Measurements from ENCODE around the gene HERC2. TPM values are rescaled to one million over a fixed set of nuclear protein-coding genes. Genes with fewer than 3 reads are reported as not detected.

HERC2 gene
- total and polyA plus RNA-seq, 9 of the 15 experiments (the other 6 are each of a cell fraction or from before 2014, with no cell fraction given): 10.6 to 84.0 (median 42.6) TPM

DNA sequence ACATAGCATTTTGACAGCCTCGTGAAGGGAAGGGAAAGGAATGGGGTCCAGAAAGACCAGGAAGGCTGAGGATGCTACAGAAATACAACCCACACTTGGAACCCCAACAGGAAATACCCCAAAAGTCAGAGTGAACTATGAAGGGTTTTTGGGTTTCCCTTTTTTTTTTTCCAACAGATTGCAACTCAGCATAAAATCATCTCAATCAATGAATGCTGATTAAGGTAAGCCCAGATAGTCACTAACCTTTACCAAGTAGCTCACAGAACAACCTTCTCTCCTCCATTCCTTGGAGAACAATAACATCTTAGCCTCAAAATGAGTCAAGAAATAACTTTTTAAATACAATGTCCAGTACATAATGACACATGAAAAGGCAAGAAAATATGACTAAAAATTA is 129.2 kb downstream of the HERC2 start:
- Histone ChIP-seq H4K20me1 (replicated peaks; ENCODE audit: control insufficient read depth, insufficient read depth, low read length) (no peaks in the 10 kb centered on the region), H2AFZ (ENCODE audit: low read depth, low read length) (no peak overlapping the region), H3K9me1 (ENCODE audit: control insufficient read depth, insufficient read depth, low read length) (no peaks in the 10 kb centered on the region), H3K27me3 (ENCODE audit: control insufficient read depth in 2 of 2, insufficient read depth in 2 of 2, low read length in 2 of 2) (no peaks in the 10 kb centered on the region), H3K79me2 (ENCODE audit: control insufficient read depth, insufficient read depth, low read length) (no peaks in the 10 kb centered on the region), H3K9me3 (replicated peaks; ENCODE audit: control insufficient read depth, insufficient read depth, low read depth, low read length) (no peaks in the 10 kb centered on the region), H3K4me1 (replicated peaks in 1 of 2; ENCODE audit: control insufficient read depth in 2 of 2, insufficient read depth in 2 of 2, low read length in 2 of 2) (no peaks in the 10 kb centered on the region), H3K4me3 (no peak overlapping the region), H3K4me2 (ENCODE audit: insufficient read depth, low read length) (no peak overlapping the region), H3K36me3 (ENCODE audit: control insufficient read depth, insufficient read depth, low read length) (peaks cover 56% of the 10 kb centered on the region), H3K9ac (ENCODE audit: insufficient read depth in 1 of 2, low read depth in 2 of 2, low read length in 2 of 2) (no peak overlapping the region), H3K27ac (ENCODE audit: extremely low read depth, low read depth, low read length) (no peak overlapping the region)
- intact Hi-C loops (cut with micrococcal nuclease): no loop called here
- ChIA-PET CTCF (ENCODE audit: low intra/inter-chr PET ratio) (no interaction called here), POLR2A (no interaction called here)
- BruUV-seq (replicated peaks): no TSS peak
- in situ Hi-C loops (cut with MboI): no loop called here
- ATAC-seq (no peak), DNase-seq (ENCODE audit: extremely low read depth in 1 of 4, low spot score in 3 of 4) (no peak), FAIRE-seq (no peak)
- WGBS (ENCODE audit: insufficient coverage, low coverage, missing lambda C conversion rate): 90% methylated on average over 1 of the region's 1 CpG
- TF ChIP-seq ZNF316 (IDR thresholded peaks at IDR 0.05) (peak; percentile 57), MAFG (tag; conservative IDR thresholded peaks at IDR 0.05) (0 out of 2 replicates have a peak, but pooled peaks have one; percentile 21), C11orf30 (IDR thresholded peaks at IDR 0.05; ENCODE audit: low read depth) (peak; percentile 20; the same call in 1 of the 2 replicates)
- TF ChIP-seq, protein P1, sequence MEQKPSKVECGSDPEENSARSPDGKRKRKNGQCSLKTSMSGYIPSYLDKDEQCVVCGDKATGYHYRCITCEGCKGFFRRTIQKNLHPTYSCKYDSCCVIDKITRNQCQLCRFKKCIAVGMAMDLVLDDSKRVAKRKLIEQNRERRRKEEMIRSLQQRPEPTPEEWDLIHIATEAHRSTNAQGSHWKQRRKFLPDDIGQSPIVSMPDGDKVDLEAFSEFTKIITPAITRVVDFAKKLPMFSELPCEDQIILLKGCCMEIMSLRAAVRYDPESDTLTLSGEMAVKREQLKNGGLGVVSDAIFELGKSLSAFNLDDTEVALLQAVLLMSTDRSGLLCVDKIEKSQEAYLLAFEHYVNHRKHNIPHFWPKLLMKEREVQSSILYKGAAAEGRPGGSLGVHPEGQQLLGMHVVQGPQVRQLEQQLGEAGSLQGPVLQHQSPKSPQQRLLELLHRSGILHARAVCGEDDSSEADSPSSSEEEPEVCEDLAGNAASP (IDR thresholded peaks at IDR 0.05): no peak

DNA sequence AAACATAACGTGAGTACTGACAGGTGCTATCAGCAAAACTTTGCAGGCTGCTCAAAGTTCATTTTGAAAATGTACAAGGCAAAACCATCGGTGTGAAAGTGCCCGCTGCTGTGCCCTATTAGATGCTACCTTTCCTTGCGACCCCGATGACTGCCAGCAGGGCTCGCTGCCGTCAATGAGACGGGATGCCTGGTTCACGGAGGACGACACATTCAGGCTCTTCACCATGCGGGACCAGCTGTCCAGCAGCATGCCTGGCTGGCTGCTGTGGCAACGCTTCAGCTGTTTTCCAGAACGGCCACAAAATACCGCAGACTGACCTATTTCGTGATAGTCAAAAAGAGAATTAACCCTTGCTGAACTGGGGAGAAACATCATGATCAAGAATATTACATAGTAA is 130.1 kb downstream of the HERC2 start:
- no TSS peak for BruUV-seq (replicated peaks)
- Histone ChIP-seq H3K36me3 (ENCODE audit: control insufficient read depth, insufficient read depth, low read length) (peaks cover 61% of the 10 kb centered on the region), H3K4me3 (no peak overlapping the region), H3K27ac (ENCODE audit: extremely low read depth, low read depth, low read length) (no peak overlapping the region), H4K20me1 (replicated peaks; ENCODE audit: control insufficient read depth, insufficient read depth, low read length) (no peaks in the 10 kb centered on the region), H3K27me3 (ENCODE audit: control insufficient read depth in 2 of 2, insufficient read depth in 2 of 2, low read length in 2 of 2) (no peaks in the 10 kb centered on the region), H3K4me1 (replicated peaks in 1 of 2; ENCODE audit: control insufficient read depth in 2 of 2, insufficient read depth in 2 of 2, low read length in 2 of 2) (no peaks in the 10 kb centered on the region), H3K9me3 (replicated peaks; ENCODE audit: control insufficient read depth, insufficient read depth, low read depth, low read length) (no peaks in the 10 kb centered on the region), H3K9ac (ENCODE audit: insufficient read depth in 1 of 2, low read depth in 2 of 2, low read length in 2 of 2) (0 out of 4 replicates have a peak overlapping the region, but pooled peaks of 1 of the 2 experiments have one; percentile 24), H2AFZ (ENCODE audit: low read depth, low read length) (no peak overlapping the region), H3K9me1 (ENCODE audit: control insufficient read depth, insufficient read depth, low read length) (no peaks in the 10 kb centered on the region), H3K4me2 (ENCODE audit: insufficient read depth, low read length) (no peak overlapping the region), H3K79me2 (ENCODE audit: control insufficient read depth, insufficient read depth, low read length) (no peaks in the 10 kb centered on the region)
- 92% methylated on average over 15 of the region's 15 CpGs for WGBS (ENCODE audit: insufficient coverage, low coverage, missing lambda C conversion rate)
- FAIRE-seq: no peak
- DNase-seq (ENCODE audit: extremely low read depth in 1 of 4, low spot score in 3 of 4): no peak
- POLR2A ChIA-PET: no interaction called here
- no peak for ATAC-seq
- in situ Hi-C loops (cut with MboI) (no loop called here), intact Hi-C loops (cut with micrococcal nuclease) (no loop called here)
- CTCF ChIA-PET (ENCODE audit: low intra/inter-chr PET ratio): no interaction called here
- TF ChIP-seq EP300 (IDR thresholded peaks at IDR 0.05; ENCODE audit: low read length) (no peak), PHTF2 (CRISPR knock-in tag; IDR thresholded peaks at IDR 0.05) (no peak), ZNF75A (CRISPR knock-in tag; IDR thresholded peaks at IDR 0.05) (no peak), ZNF57 (CRISPR knock-in tag; IDR thresholded peaks at IDR 0.05) (no peak), ZNF3 (CRISPR knock-in tag; IDR thresholded peaks at IDR 0.05) (no peak), BACH1 (tag; IDR thresholded peaks at IDR 0.05) (no peak), EGR1 (conservative IDR thresholded peaks at IDR 0.05) (no peak), KAT8 (IDR thresholded peaks at IDR 0.05; ENCODE audit: low read depth) (no peak)
- TF ChIP-seq, protein P2, sequence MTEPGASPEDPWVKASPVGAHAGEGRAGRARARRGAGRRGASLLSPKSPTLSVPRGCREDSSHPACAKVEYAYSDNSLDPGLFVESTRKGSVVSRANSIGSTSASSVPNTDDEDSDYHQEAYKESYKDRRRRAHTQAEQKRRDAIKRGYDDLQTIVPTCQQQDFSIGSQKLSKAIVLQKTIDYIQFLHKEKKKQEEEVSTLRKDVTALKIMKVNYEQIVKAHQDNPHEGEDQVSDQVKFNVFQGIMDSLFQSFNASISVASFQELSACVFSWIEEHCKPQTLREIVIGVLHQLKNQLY (CRISPR knock-in tag; conservative IDR thresholded peaks at IDR 0.05): no peak
- TF ChIP-seq, protein P3, sequence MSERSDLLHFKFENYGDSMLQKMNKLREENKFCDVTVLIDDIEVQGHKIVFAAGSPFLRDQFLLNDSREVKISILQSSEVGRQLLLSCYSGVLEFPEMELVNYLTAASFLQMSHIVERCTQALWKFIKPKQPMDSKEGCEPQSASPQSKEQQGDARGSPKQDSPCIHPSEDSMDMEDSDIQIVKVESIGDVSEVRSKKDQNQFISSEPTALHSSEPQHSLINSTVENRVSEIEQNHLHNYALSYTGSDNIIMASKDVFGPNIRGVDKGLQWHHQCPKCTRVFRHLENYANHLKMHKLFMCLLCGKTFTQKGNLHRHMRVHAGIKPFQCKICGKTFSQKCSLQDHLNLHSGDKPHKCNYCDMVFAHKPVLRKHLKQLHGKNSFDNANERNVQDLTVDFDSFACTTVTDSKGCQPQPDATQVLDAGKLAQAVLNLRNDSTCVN (CRISPR knock-in tag; IDR thresholded peaks at IDR 0.05): no peak
